Measurements from ENCODE around the gene FZR1.
"Not testable (repeated sequence)": the region's sequence is repeated elsewhere in the genome, so short reads cannot be mapped to it uniquely, and the experiment has no call there.

The FZR1 gene

GRCh38 chr19:3578390-3578789, 72.3 kb downstream of the FZR1 start:
- DNase-seq (ENCODE audit: low read depth): no peak
- TF ChIP-seq CTCF (conservative IDR thresholded peaks at IDR 0.05; ENCODE audit: control insufficient read depth, insufficient read depth, low read depth, low read length): no peak
- H3K4me3 ChIP-seq (ENCODE audit: control insufficient read depth, low read depth, low read length): no peak overlapping the region

- H3K4me3 ChIP-seq (ENCODE audit: control insufficient read depth, low read depth, low read length): no peak overlapping the region
- peak; percentile 98 for DNase-seq (ENCODE audit: low read depth)
- TF ChIP-seq CTCF (conservative IDR thresholded peaks at IDR 0.05; ENCODE audit: control insufficient read depth, insufficient read depth, low read depth, low read length): no peak
Measured at GRCh38 chr19:3580156-3580934, 74.2 kb downstream of the FZR1 start.

GRCh38 chr19:3581792-3582191, 75.7 kb downstream of the FZR1 start:
- H3K4me3 ChIP-seq (ENCODE audit: control insufficient read depth, low read depth, low read length); DNase-seq (ENCODE audit: low read depth): not testable (repeated sequence)

- not testable (repeated sequence) for DNase-seq (ENCODE audit: low read depth)
Measured at GRCh38 chr19:3584036-3584802, 78.1 kb downstream of the FZR1 start.

GRCh38 chr19:3585301-3586126, 79.4 kb downstream of the FZR1 start, which contains the start of gene GIPC3:
Gene GIPC3 (plus strand): TSS chr19:3585478. CDS start chr19:3585598, 120 bp downstream.
- no peak for TF ChIP-seq CTCF (conservative IDR thresholded peaks at IDR 0.05; ENCODE audit: control insufficient read depth, insufficient read depth, low read depth, low read length)
- no peak for DNase-seq (ENCODE audit: low read depth)
- no peak within 1 kb of the TSS for H3K4me3 ChIP-seq (ENCODE audit: control insufficient read depth, low read depth, low read length)

More at GRCh38 chr19:3584036-3584802, 78.1 kb downstream of the FZR1 start:
- not testable (repeated sequence) for H3K4me3 ChIP-seq (ENCODE audit: control insufficient read depth, low read depth, low read length)

- no peak for DNase-seq (ENCODE audit: low read depth)
- H3K4me3 ChIP-seq (ENCODE audit: control insufficient read depth, low read depth, low read length): no peak overlapping the region
- peak; percentile 33 for TF ChIP-seq CTCF (conservative IDR thresholded peaks at IDR 0.05; ENCODE audit: control insufficient read depth, insufficient read depth, low read depth, low read length)
Measured at GRCh38 chr19:3586127-3586626, 80.1 kb downstream of the FZR1 start.

- no peak overlapping the region for H3K4me3 ChIP-seq (ENCODE audit: control insufficient read depth, low read depth, low read length)
- no peak for TF ChIP-seq CTCF (conservative IDR thresholded peaks at IDR 0.05; ENCODE audit: control insufficient read depth, insufficient read depth, low read depth, low read length)
- no peak for DNase-seq (ENCODE audit: low read depth)
Measured at GRCh38 chr19:3586707-3587346, 80.7 kb downstream of the FZR1 start.

Data from fibroblast of mammary gland (primary cell).